Fibroblast of skin of right quadriceps (primary cell): ENCODE results near the gene SLC30A5.
"Not testable (repeated sequence)": the region's sequence is repeated elsewhere in the genome, so short reads cannot be mapped to it uniquely, and the experiment has no call there.

ENCODE experiments used
- DNase-seq: peaks from one replicate; pipeline ENCODE4 v3.0.0-alpha.2; 2013

SLC30A5 gene

DNA sequence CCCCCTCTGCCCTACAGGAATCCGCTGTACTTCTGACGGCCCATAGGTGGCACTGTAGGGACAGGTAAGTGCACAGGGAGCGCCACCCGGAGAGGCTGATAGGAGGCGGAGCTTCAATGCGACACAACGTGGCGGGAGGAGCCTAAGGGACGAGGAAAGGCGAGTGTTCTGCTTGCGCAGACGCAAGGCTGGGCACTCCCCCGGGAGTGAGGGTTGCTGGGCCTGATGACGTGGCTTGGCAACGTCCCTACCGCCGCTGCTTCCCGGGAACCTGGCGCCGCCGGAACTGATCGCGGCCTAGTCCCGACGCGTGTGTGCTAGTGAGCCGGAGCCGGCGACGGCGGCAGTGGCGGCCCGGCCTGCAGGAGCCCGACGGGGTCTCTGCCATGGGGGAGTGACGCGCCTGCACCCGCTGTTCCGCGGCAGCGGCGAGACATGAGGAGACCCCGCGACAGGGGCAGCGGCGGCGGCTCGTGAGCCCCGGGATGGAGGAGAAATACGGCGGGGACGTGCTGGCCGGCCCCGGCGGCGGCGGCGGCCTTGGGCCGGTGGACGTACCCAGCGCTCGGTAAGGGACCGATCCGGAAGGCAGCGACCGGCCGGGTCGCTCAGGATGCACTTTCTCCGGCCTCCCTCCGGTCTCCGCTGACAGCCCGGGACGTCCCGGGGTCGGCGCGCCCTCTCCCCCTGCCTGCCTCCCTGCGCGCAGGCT is at the start of gene SLC30A5:
TSS of gene SLC30A5 (plus strand) at position 244 of the 712 bp plus-strand sequence. CDS start at position 486, 242 bp downstream.
- DNase-seq: peak; percentile 99

- not testable (repeated sequence) for DNase-seq
Measured at GRCh38 chr5:69045213-69045612, 48.6 kb upstream of the SLC30A5 start.

- DNase-seq: peak; percentile 23
Measured at GRCh38 chr5:69046375-69046957, 47.3 kb upstream of the SLC30A5 start.

DNA sequence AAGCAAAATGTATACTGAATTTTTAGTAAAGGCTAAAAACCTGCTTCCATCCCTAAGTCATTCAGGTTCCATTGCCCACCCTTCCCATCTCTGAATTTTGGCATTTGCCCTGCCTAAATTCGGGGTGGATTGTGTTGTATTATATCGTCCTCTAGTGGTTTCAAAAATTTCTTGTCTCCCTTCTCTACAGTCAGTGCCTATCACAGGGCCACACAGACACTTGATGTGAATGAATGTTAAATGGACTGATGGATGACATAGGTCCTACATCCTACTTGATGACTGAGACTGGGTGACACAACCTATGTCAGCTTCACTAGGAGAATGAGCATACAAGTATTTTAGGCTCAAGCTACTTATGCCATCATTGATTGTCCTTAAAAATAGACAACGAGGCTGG is 45.6 kb upstream of the SLC30A5 start:
- no peak for DNase-seq

GRCh38 chr5:69049151-69049550 is 44.7 kb upstream of the SLC30A5 start:
- DNase-seq: no peak

DNA sequence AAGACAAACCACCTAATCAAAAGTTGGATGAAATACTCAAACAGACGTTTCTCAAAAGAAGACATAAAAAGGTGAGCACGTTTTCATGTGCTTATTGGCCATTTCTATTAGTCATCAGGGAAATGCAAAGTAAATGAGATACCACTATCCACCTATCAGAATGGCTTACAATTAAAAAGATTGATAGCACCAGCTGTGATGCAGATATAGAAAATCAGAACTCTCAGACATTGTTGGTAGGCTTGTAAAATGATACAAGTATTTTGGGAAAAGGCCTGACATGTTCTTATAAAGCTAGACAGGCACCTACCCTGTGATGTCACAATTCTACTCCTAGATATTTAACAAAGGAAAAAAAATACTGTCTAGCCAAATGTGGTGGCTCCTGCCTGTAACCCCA is 44.0 kb upstream of the SLC30A5 start:
- DNase-seq: no peak

GRCh38 chr5:69050214-69050613 is 43.6 kb upstream of the SLC30A5 start:
- no peak for DNase-seq

- no peak for DNase-seq
Measured at GRCh38 chr5:69052181-69052580, 41.6 kb upstream of the SLC30A5 start.

DNA sequence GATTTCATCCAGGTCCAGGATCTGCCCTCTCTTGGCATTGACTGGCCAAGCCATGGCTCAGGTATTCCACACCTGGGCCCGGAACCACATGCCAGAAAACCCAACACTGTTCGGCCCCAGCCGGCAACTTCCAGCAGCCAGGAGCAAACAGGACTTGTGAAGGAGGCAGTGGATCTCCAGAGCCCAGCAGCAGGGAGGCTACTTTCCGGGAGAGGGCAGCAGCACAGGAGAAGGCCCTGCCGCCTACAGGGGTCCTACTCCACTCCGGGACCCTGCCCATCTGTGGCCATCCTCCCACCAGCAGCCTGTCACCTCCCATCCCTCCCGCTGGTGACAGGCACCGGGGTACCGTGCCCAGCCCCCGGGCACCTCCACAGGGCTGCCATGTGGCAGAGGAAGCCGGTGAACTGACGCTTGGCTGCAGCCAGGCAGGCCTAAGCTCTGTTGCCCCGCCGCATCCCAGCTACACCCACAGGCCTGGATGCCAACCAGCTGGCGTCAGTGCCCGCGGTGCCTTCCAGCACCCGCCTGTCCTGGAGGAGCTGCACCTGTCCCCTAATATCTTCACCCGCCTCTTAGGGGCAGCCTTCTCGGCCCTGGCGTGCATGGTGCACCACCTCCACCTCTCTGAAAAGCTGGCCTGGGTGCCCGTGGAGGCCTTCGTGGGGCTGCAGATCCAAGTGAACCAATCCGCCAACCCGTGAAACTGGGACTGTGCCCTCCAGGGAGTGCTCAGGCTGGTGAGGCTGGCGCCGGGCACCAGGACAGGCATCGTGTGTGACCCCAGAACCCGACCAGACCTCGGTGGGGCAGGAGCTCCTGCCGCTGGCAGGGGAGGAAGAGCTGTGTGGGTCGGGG is 18.9 kb upstream of the SLC30A5 start:
- no peak for DNase-seq

DNA sequence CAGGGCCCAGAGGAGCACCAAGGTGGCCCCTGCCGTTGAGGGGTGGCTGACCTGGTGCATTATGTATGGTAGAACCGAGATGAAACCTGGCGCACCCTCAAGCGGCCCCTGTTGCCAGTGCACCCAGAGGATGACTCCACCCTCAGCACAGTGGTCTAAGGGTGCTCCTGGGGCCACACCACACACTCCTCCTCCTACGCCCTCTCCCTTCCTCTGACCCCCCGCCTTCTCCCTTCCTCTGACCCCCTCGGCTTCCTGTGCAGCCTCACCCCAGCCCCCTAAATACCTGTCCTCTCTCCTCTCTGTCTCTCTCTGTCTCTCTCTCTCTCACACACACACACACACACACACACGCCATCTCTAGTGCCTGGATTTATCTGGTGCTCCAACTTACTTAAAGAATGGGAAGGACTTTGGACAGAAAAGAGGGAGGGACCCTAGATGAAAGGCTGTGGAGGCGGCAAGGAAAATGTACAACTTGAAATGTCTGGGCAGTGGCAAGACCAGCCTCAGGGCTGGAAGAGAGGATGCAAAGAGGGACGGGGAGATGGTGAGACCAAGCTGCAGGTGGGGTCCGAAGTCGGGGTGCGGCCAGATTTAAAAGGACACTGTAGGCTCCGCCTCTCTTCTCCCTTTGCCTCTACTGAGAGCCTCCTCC is 18.2 kb upstream of the SLC30A5 start:
- no peak for DNase-seq

- no peak for DNase-seq
Measured at GRCh38 chr5:69078921-69079540, 14.8 kb upstream of the SLC30A5 start.

DNA sequence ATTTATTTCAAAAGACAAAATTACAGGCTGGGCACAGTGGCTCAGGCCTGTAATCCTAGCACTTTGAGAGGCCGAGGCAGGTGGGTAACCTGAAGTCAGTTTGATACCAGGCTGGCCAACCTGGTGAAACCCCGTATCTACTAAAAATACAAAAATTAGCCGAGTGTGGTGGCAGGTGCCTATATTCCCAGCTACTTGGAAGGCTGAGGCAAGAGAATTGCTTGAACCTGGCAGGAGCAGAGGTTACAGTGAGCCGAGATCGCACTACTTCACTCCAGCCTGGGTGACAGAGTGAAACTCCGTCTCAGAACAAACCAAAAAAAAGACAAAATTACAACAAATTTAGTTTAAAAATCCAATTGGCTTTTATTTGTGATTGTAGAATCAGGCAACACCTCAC is 14.3 kb upstream of the SLC30A5 start:
- no peak for DNase-seq

DNA sequence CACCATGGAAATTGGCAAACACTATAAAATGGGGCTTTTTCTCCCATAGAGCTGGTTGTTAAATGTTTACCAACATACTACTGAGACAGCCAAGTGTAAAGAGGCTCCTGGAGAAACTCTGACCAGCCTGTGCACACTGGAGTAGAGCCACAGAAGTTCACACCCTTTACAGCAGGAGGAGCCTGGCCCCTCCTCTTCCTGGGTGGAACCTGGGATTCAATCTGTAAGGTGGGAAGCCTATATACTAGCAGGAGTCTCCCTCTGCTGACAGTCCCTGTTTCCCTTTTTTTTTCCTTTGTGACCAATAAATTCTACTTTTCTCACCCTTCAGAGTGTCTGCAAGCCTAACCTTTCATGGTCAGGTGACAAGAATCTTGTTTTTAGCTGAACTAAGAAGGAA is 10.4 kb upstream of the SLC30A5 start:
- no peak for DNase-seq

GRCh38 chr5:69084195-69084594 is 9.6 kb upstream of the SLC30A5 start:
- peak; percentile 3 for DNase-seq

- no peak for DNase-seq
Measured at GRCh38 chr5:69084903-69085302, 8.9 kb upstream of the SLC30A5 start.

DNA sequence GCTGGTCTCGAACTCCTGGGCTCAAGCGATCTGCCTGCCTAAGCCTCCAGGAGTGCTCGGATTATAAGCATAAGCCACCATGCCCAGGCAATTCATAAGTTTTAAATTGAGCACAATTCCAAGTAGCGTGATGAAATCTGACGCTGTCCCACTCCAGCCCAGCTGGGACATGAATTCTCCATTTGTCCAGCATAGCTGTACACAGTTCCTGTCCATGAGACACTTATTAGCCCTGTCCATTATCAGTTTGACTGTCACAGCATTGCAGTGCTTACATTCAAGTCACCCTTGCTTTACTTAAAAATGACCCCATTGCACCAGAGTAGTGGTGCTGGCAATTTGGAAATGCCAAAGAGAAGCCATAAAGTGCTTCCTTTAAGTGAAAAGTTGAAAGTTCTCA is 7.6 kb upstream of the SLC30A5 start:
- no peak for DNase-seq

DNA sequence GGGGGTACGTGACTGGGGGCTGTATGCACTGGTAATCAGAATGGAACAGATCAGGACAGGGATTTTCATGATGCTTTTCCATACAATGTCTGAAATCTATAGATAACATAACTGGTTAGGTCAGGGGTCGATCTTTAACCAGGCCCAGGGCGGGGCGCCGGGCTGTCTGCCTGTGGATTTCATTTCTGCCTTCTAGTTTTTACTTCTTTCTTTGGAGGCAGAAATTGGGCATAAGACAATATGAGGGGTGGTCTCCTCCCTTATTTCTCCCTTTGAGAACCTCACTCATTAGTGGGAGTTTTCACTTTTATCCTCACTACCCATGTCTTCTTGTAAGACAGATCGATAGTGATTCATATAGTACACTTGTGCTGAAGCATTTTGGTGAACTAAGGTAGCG is 5.8 kb upstream of the SLC30A5 start:
- not testable (repeated sequence) for DNase-seq

DNA sequence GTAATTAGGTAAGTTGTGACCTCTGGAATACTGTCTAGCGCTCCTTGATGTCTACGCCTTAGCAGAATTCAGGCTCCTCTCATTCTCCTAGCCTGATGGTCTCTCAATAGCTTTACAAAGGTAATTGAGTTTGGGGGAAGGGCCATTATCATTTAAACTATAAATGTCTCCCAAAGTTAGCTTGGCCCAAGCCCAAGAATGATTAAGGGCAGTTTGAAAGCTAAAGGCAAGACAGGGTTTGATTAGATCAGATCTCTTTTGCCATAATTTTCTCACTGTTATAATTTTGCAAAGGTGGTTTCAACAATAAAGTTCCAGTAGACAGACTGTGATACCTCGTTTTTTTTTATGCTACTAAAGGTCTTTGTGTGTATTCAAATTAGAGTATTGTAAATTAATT is 3.7 kb upstream of the SLC30A5 start:
- no peak for DNase-seq

- DNase-seq: no peak
Measured at GRCh38 chr5:69091771-69092170, 2.0 kb upstream of the SLC30A5 start.

DNA sequence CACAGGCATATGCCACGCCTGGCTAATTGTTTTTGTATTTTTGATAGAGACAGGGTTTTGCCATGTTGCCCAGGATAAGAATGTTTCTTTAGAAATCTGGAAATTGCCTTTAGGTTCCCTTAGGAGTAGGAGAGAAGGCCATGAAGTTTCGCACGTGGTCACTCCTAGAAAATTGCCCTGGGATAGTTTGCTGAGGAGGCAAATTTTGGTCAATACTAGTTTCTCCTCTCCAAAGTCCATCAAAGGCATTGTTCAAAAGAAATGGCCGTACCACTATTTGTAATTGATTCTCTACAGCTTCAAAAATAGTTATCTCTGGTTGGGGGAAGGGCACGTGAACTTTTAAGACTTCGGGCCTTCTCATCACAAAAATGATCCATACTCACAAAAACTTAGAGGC is 845 bp upstream of the SLC30A5 start:
- no peak for DNase-seq

DNA sequence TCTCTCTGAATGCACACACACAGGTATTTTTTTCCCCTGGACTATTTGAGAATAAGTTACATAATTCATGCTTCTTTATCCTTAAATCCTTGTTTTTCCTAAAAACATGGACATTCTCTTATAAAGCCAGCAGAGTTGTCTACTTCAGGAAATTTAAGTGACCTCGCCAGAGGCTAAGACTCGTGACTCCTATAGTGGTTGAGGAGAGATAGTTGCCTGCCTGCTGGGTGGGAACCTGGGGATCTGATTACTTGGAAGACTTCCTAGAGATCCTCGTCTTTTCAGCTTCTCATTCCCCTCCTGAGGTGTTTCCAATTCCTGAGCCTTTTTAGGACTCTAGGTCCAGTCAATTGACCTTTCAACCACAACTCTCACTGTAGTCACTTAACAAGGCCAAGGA is 5.5 kb downstream of the SLC30A5 start:
- DNase-seq: no peak

- no peak for DNase-seq
Measured at GRCh38 chr5:69103521-69103920, 9.7 kb downstream of the SLC30A5 start.
